NT2/D1 (cell line): ENCODE measurements around the gene BRD9.

ENCODE experiments used
- YY1 ChIP-seq: IDR thresholded peaks from 2 replicates; pipeline ENCODE4 v1.6.1; 2011; ENCODE audit not compliant: insufficient read length, insufficient read depth
- ZNF274 ChIP-seq: IDR thresholded peaks from 2 replicates; pipeline ENCODE4 v1.6.1; 2011; ENCODE audit warnings: mild to moderate bottlenecking, low read depth, low read length

DNA sequence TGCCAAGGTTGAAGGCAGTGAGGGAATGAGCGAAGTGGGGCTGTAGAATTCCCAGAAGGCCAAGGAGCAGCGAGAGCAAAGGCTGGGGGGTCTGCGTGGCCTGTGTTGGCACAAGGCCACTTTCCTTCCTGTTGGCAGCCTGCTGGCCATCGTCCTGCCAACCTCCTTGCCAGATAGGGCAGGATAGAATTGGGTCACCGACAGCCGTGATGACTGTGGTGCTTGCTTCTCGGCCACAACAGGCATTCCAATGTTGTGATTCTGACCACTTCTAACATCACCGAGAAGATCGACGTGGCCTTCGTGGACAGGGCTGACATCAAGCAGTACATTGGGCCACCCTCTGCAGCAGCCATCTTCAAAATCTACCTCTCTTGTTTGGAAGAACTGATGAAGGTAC, 19.0 kb upstream of the BRD9 start:
- TF ChIP-seq YY1 (no peak), ZNF274 (no peak)
